HepG2 (cell line): ENCODE data around the gene PHTF2. TPM values are rescaled to one million over a fixed set of nuclear protein-coding genes. Genes with fewer than 3 reads are reported as not detected.

ENCODE experiments used
- CEBPG ChIP-seq: IDR thresholded peaks from 2 replicates; pipeline ENCODE4 v1.6.1; 2016
- GPN1 ChIP-seq: sonication (generic); formaldehyde crosslinking; IDR thresholded peaks from 2 replicates; pipeline ENCODE4 v1.5.1; 2020; ENCODE audit warnings: missing genetic modification reagents, borderline replicate concordance
- KLF15 ChIP-seq: sonication (generic); formaldehyde crosslinking; IDR thresholded peaks from 2 replicates; pipeline ENCODE4 v1.8.1; 2023; ENCODE audit warnings: borderline replicate concordance, mild to moderate bottlenecking, inconsistent platforms, missing genetic modification reagents, mixed read lengths
- KMT2A ChIP-seq: sonication (generic); formaldehyde crosslinking; IDR thresholded peaks from 2 replicates; pipeline ENCODE4 v1.4.0; 2020; ENCODE audit warnings: missing genetic modification reagents
- MAFF ChIP-seq: IDR thresholded peaks from 2 replicates; pipeline ENCODE4 v1.6.1; 2011; ENCODE audit warnings: low read depth, low read length, improper control_type of control experiment
- MZF1 ChIP-seq: sonication (generic); formaldehyde crosslinking; IDR thresholded peaks from 2 replicates; pipeline ENCODE4 v1.8.1; 2023; ENCODE audit warnings: mild to moderate bottlenecking, missing genetic modification reagents, borderline replicate concordance
- NR1H2 ChIP-seq: sonication (generic); formaldehyde crosslinking; IDR thresholded peaks from 2 replicates; pipeline ENCODE4 v1.8.1; 2022; ENCODE audit warnings: low read depth, missing genetic modification reagents, borderline replicate concordance
- POLR2A ChIP-seq, 2 experiments: IDR thresholded peaks; 2 replicates each; pipeline ENCODE4 v1.6.1; 2011; ENCODE audit warnings: low read depth in 2 of 2, low read length in 2 of 2, mild to moderate bottlenecking in 1 of 2, moderate library complexity in 1 of 2; ENCODE audit not compliant: insufficient read depth in 1 of 2
- SALL1 ChIP-seq: sonication (generic); formaldehyde crosslinking; IDR thresholded peaks from 2 replicates; pipeline ENCODE4 v1.8.0; 2022; ENCODE audit warnings: mild to moderate bottlenecking, missing genetic modification reagents
- TBX2 ChIP-seq: sonication (generic); formaldehyde crosslinking; IDR thresholded peaks from 2 replicates; pipeline ENCODE4 v1.5.0; 2020; ENCODE audit warnings: missing genetic modification reagents, mild to moderate bottlenecking, borderline replicate concordance
- ZNF256 ChIP-seq: sonication (generic); formaldehyde crosslinking; conservative IDR thresholded peaks from 2 replicates; pipeline ENCODE4 v1.4.0; 2020; ENCODE audit warnings: missing genetic modification reagents
- ZNF335 ChIP-seq: sonication (generic); formaldehyde crosslinking; IDR thresholded peaks from 2 replicates; pipeline ENCODE4 v1.4.0; 2020; ENCODE audit warnings: missing genetic modification reagents
- ZNF34 ChIP-seq: sonication (generic); formaldehyde crosslinking; IDR thresholded peaks from 2 replicates; pipeline ENCODE4 v1.4.0; 2020; ENCODE audit warnings: mild to moderate bottlenecking, missing genetic modification reagents, borderline replicate concordance
- ZNF577 ChIP-seq: sonication (generic); formaldehyde crosslinking; IDR thresholded peaks from 2 replicates; pipeline ENCODE4 v1.4.0; 2020; ENCODE audit warnings: mild to moderate bottlenecking, low read depth, missing genetic modification reagents, borderline replicate concordance
- ZNF709 ChIP-seq: sonication (generic); formaldehyde crosslinking; IDR thresholded peaks from 2 replicates; pipeline ENCODE4 v1.5.0; 2020; ENCODE audit warnings: mild to moderate bottlenecking, missing genetic modification reagents
- ZNF792 ChIP-seq: IDR thresholded peaks from 2 replicates; pipeline ENCODE4 v1.6.1; 2016
- ZSCAN29 ChIP-seq: sonication (generic); formaldehyde crosslinking; conservative IDR thresholded peaks from 2 replicates; pipeline ENCODE4 v1.4.0; 2020; ENCODE audit warnings: mild to moderate bottlenecking, missing genetic modification reagents
- polyA plus RNA-seq, 8 experiments: library from polyadenylated mRNA; depleted of rRNA in 3 of 8; stranded (reverse) in 7 of 8; unstranded in 1 of 8; fragments of >200 nt; fragmentation: Illumina TruSeq in 4 of 8; extraction: Trizol in 4 of 8; gene quantifications; 2 replicates each; pipeline versions ENCODE4 v1.2.1 to v1.2.3, GENCODE V29; 2011 to 2016; ENCODE audit warnings: low read depth in 4 of 8, missing spikeins in 1 of 8, mixed read lengths in 1 of 8; ENCODE audit not compliant: insufficient read depth in 1 of 8
- total RNA-seq, 5 experiments: library from RNA; depleted of rRNA; stranded (reverse); fragments of >200 nt; fragmentation: Illumina TruSeq; extraction: Trizol; gene quantifications; 2 replicates each; pipeline ENCODE4 v1.2.3, GENCODE V29; 2016; ENCODE audit warnings: low read depth in 1 of 5
- TF ChIP-seq, protein P1 (sequence below): sonication (generic); formaldehyde crosslinking; IDR thresholded peaks from 2 replicates; pipeline ENCODE4 v1.4.0; 2020; ENCODE audit warnings: missing genetic modification reagents
- TF ChIP-seq, protein P2 (sequence below): sonication (generic); formaldehyde crosslinking; IDR thresholded peaks from 2 replicates; pipeline ENCODE4 v1.4.0; 2020; ENCODE audit warnings: missing genetic modification reagents
- TF ChIP-seq, protein P3 (sequence below): sonication (generic); formaldehyde crosslinking; IDR thresholded peaks from 2 replicates; pipeline ENCODE4 v1.4.0; 2020; ENCODE audit warnings: missing genetic modification reagents, borderline replicate concordance
- TF ChIP-seq, protein P4 (sequence below): sonication (generic); formaldehyde crosslinking; IDR thresholded peaks from 2 replicates; pipeline ENCODE4 v1.5.1; 2020; ENCODE audit warnings: missing genetic modification reagents, mild to moderate bottlenecking, borderline replicate concordance

PHTF2 gene
- total and polyA plus RNA-seq, 2 of the 13 experiments (the other 11 are each of a cell fraction or from before 2014, with no cell fraction given) = 7.4 to 10.2 TPM

DNA sequence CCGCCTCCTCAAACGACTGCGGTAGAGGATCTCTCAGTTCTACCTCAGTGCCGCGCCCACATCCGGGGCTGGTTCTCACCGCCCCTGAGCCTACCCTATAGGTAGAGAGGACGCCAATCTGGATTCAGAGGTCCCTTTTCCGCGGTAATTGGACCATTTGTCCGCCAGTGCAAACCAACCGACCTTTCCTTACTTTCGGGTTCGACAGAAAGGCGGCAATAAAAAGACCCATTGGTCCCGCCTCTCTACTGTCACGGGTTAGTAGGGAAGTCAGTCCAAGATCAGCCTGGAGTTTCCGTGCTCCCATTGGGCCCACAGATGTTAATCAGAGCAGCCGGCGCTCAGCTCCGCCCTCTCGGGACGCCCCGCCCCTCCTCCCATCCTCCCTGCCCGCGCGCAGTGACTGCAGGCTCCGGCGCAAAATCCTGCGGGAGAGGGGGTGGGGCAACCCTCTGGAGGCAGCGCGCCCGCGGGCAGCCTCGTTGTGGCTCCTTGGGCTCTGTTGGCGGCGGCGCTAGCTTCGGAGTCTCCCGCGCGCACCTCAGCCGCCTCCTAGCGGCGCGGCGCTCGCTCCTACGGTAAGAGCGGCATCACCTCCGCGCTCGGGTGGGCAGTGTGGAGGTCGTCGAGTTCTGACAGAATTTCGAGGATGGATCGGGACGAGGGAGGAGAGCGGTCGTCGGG lies at the start of gene PHTF2, which contains the start of gene TMEM60 (continued):
- TF ChIP-seq ZNF577 (CRISPR knock-in tag) (no peak), NR1H2 (no peak), SALL1 (CRISPR knock-in tag) (peak; percentile 77), KMT2A (CRISPR knock-in tag) (peak; percentile 88), MAFF (no peak), MZF1 (no peak), POLR2A (IDR thresholded peaks at IDR 0.05; ENCODE audit: insufficient read depth in 1 of 2, low read depth in 2 of 2, low read length in 2 of 2) (peak; percentile 24 to 75), GPN1 (CRISPR knock-in tag) (no peak), ZNF256 (no peak), ZNF792 (CRISPR knock-in tag) (peak; percentile 62), CEBPG (CRISPR knock-in tag) (0 out of 2 replicates have a peak, but pooled peaks have one; percentile 25), ZSCAN29 (CRISPR knock-in tag) (0 out of 2 replicates have a peak, but pooled peaks have one; percentile 53), ZNF34 (CRISPR knock-in tag) (peak; percentile 52; the same call in 1 of the 2 replicates), ZNF709 (CRISPR knock-in tag) (peak; percentile 63; the same call in 1 of the 2 replicates), ZNF335 (CRISPR knock-in tag) (0 out of 2 replicates have a peak, but pooled peaks have one; percentile 51), TBX2 (CRISPR knock-in tag) (peak; percentile 63), KLF15 (CRISPR knock-in tag) (no peak; the same call in 1 of the 2 replicates)
- TF ChIP-seq, protein P1, sequence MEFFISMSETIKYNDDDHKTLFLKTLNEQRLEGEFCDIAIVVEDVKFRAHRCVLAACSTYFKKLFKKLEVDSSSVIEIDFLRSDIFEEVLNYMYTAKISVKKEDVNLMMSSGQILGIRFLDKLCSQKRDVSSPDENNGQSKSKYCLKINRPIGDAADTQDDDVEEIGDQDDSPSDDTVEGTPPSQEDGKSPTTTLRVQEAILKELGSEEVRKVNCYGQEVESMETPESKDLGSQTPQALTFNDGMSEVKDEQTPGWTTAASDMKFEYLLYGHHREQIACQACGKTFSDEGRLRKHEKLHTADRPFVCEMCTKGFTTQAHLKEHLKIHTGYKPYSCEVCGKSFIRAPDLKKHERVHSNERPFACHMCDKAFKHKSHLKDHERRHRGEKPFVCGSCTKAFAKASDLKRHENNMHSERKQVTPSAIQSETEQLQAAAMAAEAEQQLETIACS = peak; percentile 47
- TF ChIP-seq, protein P2, sequence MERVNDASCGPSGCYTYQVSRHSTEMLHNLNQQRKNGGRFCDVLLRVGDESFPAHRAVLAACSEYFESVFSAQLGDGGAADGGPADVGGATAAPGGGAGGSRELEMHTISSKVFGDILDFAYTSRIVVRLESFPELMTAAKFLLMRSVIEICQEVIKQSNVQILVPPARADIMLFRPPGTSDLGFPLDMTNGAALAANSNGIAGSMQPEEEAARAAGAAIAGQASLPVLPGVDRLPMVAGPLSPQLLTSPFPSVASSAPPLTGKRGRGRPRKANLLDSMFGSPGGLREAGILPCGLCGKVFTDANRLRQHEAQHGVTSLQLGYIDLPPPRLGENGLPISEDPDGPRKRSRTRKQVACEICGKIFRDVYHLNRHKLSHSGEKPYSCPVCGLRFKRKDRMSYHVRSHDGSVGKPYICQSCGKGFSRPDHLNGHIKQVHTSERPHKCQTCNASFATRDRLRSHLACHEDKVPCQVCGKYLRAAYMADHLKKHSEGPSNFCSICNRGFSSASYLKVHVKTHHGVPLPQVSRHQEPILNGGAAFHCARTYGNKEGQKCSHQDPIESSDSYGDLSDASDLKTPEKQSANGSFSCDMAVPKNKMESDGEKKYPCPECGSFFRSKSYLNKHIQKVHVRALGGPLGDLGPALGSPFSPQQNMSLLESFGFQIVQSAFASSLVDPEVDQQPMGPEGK = peak; percentile 23; the same call in 1 of the 2 replicates
- TF ChIP-seq, protein P3, sequence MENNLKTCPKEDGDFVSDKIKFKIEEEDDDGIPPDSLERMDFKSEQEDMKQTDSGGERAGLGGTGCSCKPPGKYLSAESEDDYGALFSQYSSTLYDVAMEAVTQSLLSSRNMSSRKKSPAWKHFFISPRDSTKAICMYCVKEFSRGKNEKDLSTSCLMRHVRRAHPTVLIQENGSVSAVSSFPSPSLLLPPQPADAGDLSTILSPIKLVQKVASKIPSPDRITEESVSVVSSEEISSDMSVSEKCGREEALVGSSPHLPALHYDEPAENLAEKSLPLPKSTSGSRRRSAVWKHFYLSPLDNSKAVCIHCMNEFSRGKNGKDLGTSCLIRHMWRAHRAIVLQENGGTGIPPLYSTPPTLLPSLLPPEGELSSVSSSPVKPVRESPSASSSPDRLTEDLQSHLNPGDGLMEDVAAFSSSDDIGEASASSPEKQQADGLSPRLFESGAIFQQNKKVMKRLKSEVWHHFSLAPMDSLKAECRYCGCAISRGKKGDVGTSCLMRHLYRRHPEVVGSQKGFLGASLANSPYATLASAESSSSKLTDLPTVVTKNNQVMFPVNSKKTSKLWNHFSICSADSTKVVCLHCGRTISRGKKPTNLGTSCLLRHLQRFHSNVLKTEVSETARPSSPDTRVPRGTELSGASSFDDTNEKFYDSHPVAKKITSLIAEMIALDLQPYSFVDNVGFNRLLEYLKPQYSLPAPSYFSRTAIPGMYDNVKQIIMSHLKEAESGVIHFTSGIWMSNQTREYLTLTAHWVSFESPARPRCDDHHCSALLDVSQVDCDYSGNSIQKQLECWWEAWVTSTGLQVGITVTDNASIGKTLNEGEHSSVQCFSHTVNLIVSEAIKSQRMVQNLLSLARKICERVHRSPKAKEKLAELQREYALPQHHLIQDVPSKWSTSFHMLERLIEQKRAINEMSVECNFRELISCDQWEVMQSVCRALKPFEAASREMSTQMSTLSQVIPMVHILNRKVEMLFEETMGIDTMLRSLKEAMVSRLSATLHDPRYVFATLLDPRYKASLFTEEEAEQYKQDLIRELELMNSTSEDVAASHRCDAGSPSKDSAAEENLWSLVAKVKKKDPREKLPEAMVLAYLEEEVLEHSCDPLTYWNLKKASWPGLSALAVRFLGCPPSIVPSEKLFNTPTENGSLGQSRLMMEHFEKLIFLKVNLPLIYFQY = no peak; the same call in 1 of the 2 replicates
- TF ChIP-seq, protein P4, sequence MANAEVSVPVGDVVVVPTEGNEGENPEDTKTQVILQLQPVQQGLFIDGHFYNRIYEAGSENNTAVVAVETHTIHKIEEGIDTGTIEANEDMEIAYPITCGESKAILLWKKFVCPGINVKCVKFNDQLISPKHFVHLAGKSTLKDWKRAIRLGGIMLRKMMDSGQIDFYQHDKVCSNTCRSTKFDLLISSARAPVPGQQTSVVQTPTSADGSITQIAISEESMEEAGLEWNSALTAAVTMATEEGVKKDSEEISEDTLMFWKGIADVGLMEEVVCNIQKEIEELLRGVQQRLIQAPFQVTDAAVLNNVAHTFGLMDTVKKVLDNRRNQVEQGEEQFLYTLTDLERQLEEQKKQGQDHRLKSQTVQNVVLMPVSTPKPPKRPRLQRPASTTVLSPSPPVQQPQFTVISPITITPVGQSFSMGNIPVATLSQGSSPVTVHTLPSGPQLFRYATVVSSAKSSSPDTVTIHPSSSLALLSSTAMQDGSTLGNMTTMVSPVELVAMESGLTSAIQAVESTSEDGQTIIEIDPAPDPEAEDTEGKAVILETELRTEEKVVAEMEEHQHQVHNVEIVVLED (CRISPR knock-in tag) = peak; percentile 56
